Stimulated activated naive CD8-positive, alpha-beta T cell treated with anti-CD3 and anti-CD28 coated beads, Interleukin-15, Interleukin-2, amounts not matched to agents 100 U/mL and 50 U/mL, for 24 hours (primary cell): Measurements from ENCODE around the gene TIMMDC1.
"Not testable (repeated sequence)": the region's sequence is repeated elsewhere in the genome, so short reads cannot be mapped to it uniquely, and the experiment has no call there.

Experiments used
- ATAC-seq: fragments of 150-1000 bp; cut with Tn5 transposase; one replicate; pipeline ENCODE4 v1.10.0; 2021
- DNase-seq: peaks from one replicate; pipeline ENCODE4 v3.0.0; 2021

TIMMDC1 gene

DNA sequence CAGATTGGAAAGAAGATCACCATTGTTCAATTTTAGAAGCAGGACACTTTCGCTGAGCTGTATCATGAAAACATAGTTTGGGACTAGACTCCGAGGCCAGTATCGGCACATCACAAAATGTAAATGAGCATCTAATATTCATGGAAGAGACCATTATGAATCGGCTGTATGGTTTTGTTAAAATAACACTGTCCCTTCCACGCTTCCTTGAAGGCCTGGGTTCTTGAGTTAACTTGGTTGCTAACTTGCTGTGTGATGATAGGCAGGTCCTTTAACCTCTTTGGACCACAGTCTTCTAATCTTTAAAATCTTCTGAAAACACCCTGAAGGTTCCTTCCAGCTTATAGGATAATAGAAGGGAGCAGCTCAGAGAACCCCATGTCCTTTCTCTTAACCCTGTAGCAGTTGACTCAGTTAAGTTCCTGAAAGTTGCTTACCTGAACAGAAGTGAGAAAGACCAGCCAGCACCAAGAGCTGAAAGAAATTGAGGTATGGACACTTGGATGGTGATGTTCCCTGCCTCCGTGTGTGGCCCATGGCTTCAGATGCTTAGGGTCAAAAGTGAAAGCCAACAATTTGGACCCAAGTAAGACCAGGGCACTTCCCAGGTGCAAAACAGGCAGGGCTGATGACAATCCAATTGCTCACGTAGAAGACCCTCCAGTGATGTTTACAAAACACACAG lies 59.0 kb downstream of the TIMMDC1 start:
- no peak for DNase-seq
- no peak for ATAC-seq

DNA sequence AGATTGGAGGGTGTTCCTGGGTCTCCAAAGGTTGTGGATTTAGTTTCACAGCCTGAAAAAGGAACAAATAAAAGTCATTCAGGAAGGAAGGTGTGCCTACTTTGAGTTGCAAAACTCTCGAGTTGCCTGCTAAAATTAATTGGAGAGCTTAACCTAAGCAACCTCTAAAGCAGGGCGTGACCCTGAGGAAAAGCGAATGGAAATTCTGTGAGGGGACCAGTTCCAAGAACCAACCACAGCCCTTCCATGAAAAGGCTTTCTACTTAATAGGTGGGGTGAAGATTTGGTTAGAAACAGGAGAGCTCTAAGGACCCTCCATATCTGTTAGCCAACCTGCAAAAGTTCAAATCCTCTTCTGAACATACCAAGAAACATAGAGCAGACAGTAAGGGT lies 59.5 kb downstream of the TIMMDC1 start:
- DNase-seq: peak; percentile 43
- ATAC-seq: no peak

DNA sequence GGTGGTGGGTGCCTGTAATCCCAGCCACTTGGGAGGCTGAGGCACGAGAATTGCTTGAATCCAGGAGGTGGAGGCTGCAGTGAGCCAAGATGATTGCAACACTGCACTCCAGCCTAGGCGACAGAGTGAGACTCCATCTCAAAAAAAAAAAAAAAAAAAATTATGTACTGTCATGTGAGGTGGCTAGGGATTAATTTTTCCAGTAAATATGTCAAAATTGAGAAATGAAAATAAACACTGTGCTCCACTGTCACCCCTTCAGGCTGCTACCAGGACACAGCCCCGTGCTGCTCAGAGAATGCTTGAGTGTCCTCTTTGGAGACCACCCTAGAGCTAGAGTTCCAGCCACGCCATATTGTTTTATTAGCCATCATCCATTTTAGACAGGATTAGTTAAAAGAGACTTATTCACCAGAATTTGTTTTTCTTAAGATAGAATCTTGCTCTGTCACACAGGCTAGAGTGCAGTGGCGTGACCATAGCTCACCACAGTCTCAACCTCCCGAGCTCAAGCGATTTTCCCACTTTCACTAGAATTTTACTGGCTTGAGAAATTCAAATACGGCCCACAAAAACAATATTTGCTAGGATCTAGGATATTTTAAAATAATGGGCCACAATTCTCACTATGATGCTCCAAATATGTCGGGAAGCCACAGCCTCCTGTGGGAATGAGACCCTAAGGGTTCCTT lies 60.4 kb downstream of the TIMMDC1 start:
- DNase-seq (no peak), ATAC-seq (no peak)

DNA sequence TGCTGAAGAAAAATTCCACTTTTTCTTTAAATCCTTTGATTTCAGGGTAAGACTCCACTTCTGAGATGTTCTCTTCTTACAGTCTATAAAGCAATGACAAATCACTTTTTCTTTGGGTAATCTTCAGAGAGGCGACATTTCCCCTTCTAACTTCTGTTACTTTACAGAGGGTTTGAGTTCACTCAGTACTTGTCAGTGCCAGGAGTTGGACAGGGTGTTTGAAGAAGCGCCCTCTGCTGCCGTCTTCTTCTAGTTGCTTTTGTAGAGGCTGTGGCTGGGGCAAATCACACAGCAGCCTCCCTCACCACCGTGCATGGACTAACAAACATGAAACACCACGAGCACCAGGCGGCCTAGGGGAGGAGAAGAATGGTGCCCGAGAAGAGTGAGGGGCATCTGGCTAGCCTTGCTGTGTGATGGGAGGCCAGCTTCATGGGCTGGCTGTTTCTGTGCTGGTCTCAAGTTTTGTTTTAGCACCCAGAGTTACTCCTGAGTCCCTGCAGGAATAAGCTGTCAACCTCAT lies 61.2 kb downstream of the TIMMDC1 start, which contains the start of gene CD80:
CD80 (minus strand) TSS at position 174 of the 523 bp plus-strand sequence. CDS start 1,886 bp downstream, outside the sequence.
- ATAC-seq: peak; percentile 73
- DNase-seq: peak; percentile 71

DNA sequence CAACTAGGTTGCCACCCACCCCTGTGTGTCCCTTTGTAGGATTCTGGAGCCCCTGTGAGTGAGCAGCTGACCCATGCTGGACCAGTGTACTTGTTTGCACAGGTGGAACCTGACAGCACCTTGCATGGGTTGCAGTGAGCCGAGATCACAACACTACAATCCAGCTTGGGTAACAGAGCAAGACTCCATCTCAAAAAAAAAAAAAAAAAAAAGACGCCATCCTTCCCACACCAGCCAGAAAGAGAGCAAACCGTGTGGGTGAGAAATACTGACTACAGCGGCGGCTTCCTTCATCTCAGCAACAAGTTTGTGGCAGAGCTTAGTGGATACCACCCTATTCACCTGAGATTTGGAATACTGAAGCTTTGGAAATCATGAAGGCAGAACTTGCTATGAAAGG lies 61.8 kb downstream of the TIMMDC1 start:
- DNase-seq (no peak), ATAC-seq (no peak)

DNA sequence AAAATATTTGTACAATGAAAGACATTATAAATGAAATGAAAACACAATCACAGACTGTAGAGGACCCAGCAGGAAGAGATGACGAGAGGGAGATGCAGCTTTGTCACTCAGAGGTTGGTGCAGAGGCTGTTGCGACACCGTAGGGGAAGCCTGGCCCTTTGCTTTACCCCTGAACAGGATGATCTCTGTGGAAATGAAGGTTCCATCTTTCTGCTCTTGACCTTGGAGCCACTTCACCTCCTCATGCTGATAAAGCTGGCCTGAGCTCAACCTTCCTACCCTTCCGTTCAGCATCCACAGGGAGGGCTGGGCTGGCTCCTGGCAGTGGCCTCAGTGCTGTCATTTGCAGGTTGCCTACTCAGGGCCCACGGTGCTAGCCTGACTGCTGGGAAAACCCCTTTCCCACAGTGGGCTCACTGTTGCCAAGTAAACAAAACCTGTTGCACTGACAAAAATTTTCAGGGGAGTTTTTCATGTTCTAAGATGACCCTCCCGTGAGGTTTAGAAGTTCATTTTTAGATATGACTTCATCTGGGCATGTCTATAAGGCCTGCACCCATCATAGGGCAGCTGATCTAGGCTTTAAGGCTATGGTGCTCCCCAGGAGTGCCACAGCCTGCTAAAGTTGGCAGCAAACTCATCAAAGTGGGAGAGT lies 64.1 kb downstream of the TIMMDC1 start:
- ATAC-seq: peak; percentile 91
- peak; percentile 64 for DNase-seq

DNA sequence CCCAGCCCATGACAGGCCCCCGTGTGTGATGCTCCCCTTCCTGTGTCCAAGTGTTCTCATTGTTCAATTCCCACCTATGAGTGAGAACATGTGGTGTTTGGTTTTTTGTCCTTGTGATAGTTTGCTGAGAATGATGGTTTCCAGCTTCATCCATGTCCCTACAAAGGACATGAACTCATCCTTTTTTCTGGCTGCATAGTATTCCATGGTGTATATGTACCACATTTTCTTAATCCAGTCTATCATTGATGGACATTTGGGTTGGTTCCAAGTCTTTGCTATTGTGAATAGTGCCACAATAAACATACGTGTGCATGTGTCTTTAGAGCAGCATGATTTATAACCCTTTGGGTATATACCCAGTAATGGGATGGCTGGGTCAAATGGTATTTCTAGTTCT lies 65.0 kb downstream of the TIMMDC1 start:
- ATAC-seq, DNase-seq: not testable (repeated sequence)

DNA sequence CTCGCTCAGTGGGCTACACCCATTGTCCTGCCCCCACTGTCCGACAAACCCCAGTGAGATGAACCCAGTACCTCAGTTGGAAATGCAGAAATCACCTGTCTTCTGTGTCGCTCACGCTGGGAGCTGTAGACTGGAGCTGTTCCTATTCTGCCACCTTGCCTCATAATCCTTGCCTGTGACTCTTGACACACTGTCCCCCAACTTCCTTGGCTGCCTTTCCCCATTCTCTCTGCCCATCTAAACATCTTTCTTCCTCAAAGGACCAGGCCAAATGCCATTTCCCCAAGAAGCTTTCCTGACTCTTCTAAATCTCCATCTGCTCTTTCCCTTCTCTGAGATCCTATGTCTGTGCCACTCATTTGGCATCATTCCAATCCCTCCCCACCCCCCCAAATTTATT lies 70.8 kb downstream of the TIMMDC1 start:
- DNase-seq: no peak
- no peak for ATAC-seq

DNA sequence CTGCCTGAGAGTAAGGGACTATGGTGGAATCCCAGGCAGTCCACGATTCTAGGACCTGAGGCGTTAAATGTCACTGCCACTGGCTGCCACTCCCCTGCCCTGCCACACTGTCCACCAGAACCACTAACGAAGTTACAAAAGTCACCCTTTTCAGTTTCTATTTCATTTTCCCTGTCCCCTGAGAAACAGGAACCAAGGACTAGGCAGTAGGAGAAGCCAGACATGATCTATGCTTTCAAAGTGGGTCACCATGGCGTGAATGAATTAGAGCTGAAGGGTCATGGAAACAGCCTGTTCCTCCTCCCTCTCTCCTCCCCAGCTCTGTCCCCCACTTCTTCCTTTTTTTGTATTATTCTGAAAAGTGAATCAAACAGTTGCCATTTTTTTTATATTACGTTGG lies 71.9 kb downstream of the TIMMDC1 start:
- no peak for DNase-seq
- ATAC-seq: no peak

DNA sequence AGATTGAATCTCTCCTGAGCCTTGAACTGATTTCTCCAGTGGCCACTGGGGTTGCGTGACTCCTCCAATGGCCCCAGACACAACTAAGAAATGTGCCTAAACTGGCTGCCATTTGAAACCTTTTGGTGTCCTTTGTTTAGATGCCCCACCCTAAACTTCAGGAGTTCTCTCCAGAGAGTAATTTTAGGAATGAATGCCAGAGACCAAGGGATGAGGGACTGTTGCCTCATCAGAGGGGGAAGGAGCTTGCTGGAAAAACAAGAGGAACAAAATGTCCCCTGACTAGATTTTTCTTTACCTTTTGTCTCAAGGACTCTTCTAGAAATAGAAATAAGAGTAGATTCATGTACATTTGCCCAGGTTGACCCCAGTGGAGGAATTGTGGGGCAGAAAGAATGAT lies 72.9 kb downstream of the TIMMDC1 start:
- DNase-seq (no peak), ATAC-seq (no peak)

DNA sequence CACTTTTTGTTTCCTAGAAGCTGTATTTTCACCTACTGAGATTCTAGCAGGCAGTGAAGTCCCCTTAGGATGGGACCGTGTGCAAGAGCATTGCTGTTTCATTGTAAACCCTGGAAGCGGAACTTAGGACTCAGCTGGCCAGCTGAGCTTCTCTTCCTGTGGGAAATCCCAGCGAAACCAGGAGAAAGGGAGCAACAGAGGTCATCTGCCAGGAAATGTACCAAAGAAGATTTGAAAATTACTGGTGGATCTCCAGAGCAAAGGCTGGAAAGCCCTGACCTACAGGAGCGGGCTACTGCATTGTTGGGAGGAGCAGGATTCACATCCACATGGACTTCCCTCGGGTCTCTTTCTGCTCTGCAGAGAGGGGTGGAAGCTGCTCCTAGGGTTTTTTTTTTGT lies 73.3 kb downstream of the TIMMDC1 start:
- ATAC-seq: no peak
- DNase-seq: no peak
